IMR-90 (cell line): ENCODE data around the gene ARHGEF40.

ENCODE experiments used
- BHLHE40 ChIP-seq: fragments of 150-350 bp; IDR thresholded peaks from 2 replicates; pipeline ENCODE4 v1.6.1; 2016; ENCODE audit warnings: mild to moderate bottlenecking, low read depth, low read length
- CEBPB ChIP-seq: IDR thresholded peaks from 2 replicates; pipeline ENCODE4 v1.6.1; 2012; ENCODE audit warnings: low read depth, low read length, improper control_type of control experiment
- MAFK ChIP-seq: IDR thresholded peaks from 2 replicates; pipeline ENCODE4 v1.6.1; 2012; ENCODE audit warnings: low read depth, low read length, improper control_type of control experiment
- MAZ ChIP-seq: IDR thresholded peaks from 2 replicates; pipeline ENCODE4 v1.6.1; 2012; ENCODE audit warnings: low read depth, mild to moderate bottlenecking, low read length, improper control_type of control experiment, moderate library complexity, borderline replicate concordance
- POLR2A ChIP-seq: IDR thresholded peaks from 2 replicates; pipeline ENCODE4 v1.6.1; 2012; ENCODE audit warnings: mild to moderate bottlenecking, low read depth, low read length
- RFX5 ChIP-seq: IDR thresholded peaks from 2 replicates; pipeline ENCODE4 v1.8.0; 2012; ENCODE audit warnings: low read depth, mild to moderate bottlenecking, low read length, moderate library complexity
- TF ChIP-seq, protein P1 (sequence below): conservative IDR thresholded peaks from 2 replicates; pipeline ENCODE4 v1.5.1; 2012; ENCODE audit warnings: mild to moderate bottlenecking, low read depth, low read length, improper control_type of control experiment

DNA sequence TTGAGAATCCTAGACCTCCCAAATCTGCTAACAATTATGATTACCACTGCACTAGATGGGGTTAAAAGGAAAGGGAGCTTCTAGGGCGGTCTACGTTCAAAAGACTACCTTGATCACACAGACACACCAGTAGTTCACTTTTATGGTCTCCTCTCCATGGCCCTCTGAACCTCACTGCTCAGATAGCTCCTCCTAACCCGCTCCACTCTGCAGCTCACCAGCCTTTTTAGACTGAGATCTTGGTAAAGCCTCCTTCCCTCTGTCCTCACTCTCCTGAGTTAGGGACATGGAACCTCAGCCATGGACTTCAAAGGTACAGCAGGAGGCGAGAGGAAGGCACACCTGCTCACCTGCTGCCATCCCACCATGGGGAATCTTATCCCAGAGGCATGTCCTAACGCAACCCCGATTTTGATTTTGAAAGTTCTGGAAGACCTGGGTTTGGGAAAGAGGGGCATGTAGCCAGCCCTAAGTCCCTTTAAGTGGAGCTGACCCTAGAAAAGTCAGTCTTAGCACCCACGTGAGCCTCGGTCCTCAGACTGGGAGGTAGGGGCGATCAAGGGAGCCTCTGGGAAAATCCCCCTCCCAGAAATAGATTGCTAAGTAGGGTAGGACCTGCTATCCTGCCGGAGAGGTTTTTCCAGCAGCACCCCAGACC, 27.0 kb downstream of the ARHGEF40 start:
- TF ChIP-seq BHLHE40 (no peak), MAFK (no peak), MAZ (no peak), POLR2A (no peak), RFX5 (no peak), CEBPB (no peak)
- TF ChIP-seq, protein P1, sequence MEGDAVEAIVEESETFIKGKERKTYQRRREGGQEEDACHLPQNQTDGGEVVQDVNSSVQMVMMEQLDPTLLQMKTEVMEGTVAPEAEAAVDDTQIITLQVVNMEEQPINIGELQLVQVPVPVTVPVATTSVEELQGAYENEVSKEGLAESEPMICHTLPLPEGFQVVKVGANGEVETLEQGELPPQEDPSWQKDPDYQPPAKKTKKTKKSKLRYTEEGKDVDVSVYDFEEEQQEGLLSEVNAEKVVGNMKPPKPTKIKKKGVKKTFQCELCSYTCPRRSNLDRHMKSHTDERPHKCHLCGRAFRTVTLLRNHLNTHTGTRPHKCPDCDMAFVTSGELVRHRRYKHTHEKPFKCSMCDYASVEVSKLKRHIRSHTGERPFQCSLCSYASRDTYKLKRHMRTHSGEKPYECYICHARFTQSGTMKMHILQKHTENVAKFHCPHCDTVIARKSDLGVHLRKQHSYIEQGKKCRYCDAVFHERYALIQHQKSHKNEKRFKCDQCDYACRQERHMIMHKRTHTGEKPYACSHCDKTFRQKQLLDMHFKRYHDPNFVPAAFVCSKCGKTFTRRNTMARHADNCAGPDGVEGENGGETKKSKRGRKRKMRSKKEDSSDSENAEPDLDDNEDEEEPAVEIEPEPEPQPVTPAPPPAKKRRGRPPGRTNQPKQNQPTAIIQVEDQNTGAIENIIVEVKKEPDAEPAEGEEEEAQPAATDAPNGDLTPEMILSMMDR, result no peak
